ENCODE data around the gene BRPF1.
A peak's percentile ranks its signal among the peaks of the same experiment; 100 is the strongest.

Gene BRPF1

GRCh38 chr3:9701711-9702110 lies 29.8 kb upstream of the BRPF1 start:
- DNase-seq (ENCODE audit: low read depth): no peak

- no peak for DNase-seq (ENCODE audit: low read depth)
Observed at GRCh38 chr3:9703240-9703639, 28.3 kb upstream of the BRPF1 start.

DNA sequence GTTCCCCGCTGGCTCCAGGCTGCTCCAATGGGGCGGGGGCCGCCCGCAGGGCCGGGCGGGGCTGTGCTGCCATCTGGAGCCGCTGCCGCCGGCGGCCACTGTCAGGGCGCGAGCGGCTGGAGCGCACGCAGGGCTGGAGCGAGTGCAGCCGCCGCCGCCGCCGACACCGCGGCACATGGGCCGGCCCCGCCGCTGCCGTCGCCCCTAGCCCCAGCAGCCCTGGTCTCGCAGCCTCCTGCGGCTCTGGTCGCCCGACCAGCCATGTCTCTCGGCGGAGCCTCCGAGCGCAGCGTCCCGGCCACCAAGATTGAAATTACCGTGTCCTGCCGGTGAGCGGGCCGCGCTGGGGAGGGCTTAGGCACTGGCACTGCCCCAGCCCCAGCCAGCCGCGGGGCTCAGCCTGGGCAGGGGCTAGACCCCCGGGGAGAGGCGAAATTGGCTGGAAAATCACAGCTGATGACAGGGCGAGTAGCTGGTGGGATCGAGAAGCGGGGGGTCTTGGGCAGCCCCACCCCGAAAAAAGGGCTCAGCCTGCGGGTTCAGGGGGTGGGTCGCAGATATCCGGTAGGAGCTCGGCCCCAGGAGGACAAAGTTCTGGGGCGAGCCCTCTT lies 27.7 kb upstream of the BRPF1 start, which contains the start of gene CPNE9:
Gene CPNE9, plus strand, starts transcription at position 98 of the 611 bp plus-strand sequence. Its CDS starts 164 bp downstream, at position 262.
- no peak for DNase-seq (ENCODE audit: low read depth)

- DNase-seq (ENCODE audit: low read depth): no peak
Observed at GRCh38 chr3:9704347-9705322, 26.9 kb upstream of the BRPF1 start.

DNA sequence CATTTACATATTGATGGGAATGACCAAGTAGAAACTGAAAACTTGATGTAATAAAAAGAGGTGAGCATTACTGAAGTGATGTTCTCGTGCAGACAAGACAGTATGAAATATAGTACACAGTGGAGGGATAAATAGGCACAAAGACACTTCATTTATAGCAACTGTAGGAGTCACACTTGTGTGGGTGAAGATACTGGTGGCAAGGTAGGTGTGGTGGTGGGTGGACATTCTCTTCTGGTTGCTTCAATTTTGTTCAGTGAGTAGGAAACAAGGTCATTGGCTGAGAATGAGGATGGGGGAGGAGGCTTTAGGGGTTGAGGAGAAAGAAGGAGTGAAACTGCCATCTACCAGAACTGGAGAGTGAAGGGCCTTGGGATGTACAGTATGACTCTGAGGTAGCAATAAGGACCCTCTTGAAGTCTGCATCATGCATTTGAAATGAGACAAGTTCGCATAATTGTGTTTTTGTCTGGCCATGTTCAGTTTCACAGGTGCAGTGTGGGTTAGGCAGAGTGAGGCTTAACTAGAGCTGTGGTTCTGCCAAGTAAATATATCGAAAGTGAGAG lies 21.3 kb upstream of the BRPF1 start:
- DNase-seq (ENCODE audit: low read depth): no peak

DNA sequence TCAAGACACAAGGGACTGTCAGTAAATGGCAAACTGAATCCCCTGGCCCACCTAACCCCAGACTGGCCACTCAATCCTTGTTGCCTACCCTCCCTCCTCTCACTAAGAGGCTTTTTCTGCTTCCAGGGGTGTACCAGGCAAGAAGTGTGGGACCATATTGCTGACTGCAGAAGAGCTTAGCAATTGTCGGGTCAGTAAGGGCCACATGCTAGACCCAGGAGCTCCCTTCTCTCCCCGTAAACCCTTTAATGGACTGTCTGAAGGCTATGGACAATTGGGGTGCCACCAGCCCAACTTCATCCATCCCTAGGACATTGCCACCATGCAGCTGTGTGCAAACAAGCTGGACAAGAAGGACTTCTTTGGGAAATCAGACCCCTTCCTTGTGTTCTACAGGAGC lies 19.1 kb upstream of the BRPF1 start:
- DNase-seq (ENCODE audit: low read depth): no peak

GRCh38 chr3:9713142-9713541 lies 18.4 kb upstream of the BRPF1 start:
- DNase-seq (ENCODE audit: low read depth): no peak

- no peak for DNase-seq (ENCODE audit: low read depth)
Observed at GRCh38 chr3:9715136-9715535, 16.4 kb upstream of the BRPF1 start.

DNA sequence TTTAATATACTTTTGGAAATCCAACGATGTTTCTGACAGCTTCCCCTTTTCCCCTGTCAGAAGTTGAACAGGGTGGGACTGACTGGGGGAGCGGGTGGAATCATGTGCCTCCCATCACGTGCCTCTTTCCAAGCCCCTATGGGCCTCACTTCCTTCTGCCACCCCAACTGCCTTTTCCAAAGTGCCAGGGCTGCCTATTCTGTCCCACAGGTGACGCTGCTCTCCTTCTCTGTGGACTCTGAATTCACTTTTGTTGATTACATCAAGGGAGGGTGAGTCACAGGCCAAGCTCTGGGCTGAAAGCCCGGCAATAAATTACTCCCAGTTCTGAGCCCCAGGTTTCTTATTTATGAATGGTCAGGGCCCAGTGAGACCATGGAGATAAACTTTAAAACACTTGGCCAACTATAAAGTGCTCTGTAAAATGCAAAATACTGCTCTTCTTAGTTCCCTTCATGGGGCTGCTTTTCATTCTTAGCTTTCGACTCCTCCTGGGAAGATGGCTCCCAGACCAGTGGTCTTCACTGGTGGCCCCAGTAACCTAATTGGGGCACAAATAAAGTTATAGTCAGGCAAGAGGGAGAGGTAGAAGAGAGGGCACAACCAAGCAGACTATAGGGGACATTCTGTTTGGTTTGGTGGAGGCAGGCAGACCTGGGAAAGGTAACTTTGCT lies 15.6 kb upstream of the BRPF1 start:
- peak; percentile 49 for DNase-seq (ENCODE audit: low read depth)

DNA sequence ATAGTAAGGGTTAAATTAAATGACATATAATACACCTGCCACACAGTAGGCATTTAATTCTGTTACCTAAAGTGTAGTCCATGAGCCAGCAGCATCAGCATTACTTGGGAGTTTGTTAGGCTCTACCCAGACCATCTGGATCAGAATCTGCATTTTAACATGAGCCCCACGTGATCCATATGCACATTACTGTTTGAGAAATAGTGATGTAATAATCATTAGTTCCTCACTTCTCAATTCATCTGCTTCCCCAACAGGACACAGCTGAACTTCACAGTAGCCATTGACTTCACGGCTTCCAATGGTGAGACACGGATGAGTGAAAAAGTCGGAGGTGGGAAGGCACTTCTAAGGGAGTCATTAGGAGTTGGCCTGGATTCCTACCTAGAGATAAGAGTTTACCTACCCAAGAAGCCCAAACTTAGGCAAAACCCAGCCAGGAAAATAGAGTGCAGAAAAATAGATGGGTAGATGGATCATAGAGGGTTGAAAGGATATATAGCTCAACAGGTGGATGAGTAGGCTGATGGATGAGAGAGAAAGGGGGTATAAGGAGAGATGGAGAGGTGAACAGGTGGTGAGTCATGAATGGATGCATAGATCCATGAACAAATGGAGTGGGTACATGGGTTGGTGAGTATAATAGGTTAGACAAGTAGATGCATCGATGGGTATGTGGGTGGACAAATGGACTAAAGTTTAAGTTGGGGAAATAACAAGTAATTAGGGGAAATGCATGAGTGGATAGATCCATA lies 14.6 kb upstream of the BRPF1 start:
- no peak for DNase-seq (ENCODE audit: low read depth)

- no peak for DNase-seq (ENCODE audit: low read depth)
Observed at GRCh38 chr3:9717563-9717962, 14.0 kb upstream of the BRPF1 start.

DNA sequence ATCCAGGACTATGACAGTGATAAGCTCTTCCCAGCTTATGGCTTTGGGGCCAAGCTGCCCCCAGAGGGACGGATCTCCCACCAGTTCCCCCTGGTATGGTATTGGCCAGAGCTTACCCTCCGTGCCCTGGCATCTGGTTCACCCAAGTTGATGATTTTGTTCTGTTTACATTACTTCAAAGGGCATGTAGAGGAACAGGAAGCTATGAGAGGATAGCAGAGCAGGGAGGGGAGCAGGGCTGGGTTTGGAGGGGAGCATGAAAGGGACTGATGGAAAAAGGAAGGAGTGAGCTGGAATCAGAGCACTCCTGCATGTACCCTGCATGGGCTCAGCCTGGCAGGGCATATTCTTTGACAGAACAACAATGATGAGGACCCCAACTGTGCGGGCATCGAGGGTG lies 13.4 kb upstream of the BRPF1 start:
- DNase-seq (ENCODE audit: low read depth): no peak

GRCh38 chr3:9721015-9721699 lies 10.4 kb upstream of the BRPF1 start:
- DNase-seq (ENCODE audit: low read depth): no peak

DNA sequence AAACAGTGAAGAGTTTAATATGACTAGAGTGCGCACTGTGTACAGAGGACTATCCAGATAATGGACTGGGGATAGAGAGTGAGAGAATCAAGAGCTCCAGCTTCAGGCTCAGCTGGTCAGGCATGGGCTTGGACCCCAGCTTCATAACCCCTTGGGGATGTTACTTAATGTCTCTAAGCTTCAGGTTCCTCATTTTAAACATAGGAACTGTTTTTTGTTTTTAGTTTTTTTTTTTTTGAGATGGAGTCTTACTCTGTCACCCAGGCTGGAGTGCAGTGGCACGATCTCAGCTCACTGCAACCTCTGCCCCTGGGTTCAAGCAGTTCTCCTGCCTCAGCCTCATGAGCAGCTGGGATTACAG lies 9.9 kb upstream of the BRPF1 start:
- DNase-seq (ENCODE audit: low read depth): no peak

- no peak for DNase-seq (ENCODE audit: low read depth)
Observed at GRCh38 chr3:9725775-9726515, 5.6 kb upstream of the BRPF1 start.

DNA sequence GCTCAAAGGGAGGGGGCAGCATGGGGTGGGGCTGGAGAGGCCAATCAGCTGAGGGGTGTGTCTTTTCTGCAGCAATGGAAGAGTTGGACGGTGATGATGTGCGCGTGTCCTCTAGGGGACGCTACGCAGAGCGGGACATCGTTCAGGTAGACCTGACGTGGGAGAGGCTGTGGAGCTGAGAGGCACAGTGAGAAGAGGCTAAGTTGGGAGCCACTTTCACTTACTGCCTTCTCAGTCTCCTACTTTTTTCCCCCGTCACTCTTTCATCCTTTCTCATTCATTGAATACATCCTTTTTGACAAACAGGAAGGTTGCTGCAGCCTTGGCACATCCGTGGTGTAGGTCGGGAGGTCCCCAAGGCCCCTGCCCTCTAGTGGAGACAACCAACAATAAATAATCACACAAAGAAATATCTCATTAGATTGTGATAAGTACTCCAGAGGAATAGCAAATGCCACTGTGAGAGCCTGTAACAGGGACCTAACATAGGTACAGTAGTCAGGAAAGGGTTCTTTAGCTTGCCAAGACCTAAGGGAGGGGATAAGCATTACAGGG lies 4.4 kb upstream of the BRPF1 start:
- no peak for DNase-seq (ENCODE audit: low read depth)

GRCh38 chr3:9727743-9728142 lies 3.8 kb upstream of the BRPF1 start:
- no peak for DNase-seq (ENCODE audit: low read depth)

DNA sequence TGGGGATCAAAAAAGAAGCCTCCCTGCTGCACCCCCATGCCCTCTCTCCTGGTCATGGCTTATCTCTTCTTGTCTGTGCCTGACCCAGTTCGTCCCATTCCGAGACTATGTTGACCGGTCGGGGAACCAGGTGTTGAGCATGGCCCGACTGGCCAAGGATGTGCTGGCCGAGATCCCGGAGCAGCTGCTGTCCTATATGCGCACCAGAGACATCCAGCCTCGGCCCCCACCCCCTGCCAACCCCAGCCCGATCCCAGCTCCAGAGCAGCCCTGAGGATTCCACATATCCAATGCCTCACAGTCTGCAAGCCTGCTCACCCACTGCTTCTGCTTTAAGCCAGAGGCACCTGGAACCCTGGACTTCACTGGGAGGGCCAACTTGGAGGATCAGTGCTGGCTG lies 2.1 kb upstream of the BRPF1 start:
- DNase-seq (ENCODE audit: low read depth): no peak

DNA sequence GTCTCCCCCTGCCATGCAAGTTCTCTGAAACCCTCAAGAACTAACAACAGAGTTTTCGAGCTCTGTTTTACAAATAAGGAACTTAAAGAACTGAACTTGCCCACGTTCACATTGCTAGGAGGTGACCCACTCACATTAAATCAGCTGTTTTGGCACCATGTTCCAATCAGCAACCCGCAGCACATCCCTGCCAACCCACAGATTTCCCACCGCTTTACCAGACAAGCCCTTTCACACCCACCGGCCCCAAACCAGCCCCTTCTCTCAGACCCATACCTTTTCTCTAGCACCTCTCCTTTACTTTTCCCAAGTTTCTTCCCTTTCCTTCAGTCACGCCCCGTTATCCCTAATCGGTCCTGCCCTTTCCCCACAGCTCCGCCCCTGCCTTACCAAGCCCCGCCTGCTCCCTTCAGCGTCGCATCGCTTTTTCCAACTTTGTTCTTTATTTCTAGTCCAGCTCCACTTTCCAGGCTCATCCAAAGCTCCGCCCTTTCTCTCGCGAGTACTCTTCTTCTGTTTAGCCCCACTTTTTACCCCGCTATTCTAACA lies 804 bp upstream of the BRPF1 start:
- peak; percentile 54 for DNase-seq (ENCODE audit: low read depth)

Measured in non-pigmented ciliary epithelial cell (primary cell).